Measurements from ENCODE around the gene CLK4. TPM values are rescaled to one million over a fixed set of nuclear protein-coding genes. Genes with fewer than 3 reads are reported as not detected.

CLK4 gene
- total and polyA plus RNA-seq, 2 experiments from 2014 or later = 15.3 to 18.1 TPM

DNA sequence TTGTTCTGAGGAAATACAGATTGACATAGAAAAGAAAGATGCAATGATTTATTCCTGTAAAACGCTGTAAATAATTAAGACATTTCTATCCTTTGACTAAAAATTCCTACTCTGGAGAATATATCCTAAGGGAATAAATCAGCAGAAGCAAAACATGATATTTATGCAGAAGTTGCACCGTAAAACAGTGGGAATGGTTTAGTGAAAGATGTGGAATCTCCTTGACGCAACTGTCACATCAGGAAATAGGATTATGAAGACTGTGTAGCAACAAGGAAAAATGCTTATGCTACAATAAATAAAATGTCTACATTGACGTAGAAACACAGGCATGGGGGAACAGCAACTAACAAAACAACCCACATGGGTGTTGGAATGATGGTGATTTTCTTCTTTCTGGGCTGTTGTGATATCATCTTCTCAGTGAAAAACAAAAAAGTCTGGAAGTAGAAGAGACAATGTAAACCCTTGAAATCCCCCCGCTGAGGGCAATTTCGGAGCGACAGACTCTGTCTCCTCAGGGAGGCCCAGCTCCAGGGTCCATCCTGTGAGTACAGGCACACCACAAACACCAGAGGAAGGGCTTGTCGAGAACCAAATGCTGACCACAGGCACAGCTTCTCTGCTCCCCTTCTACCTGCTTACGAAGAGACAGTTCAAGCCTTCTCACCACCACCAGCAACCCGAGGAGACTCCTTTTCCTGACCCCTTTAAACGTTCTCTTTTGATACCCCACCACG is 61.9 kb downstream of the CLK4 start:
- peak overlapping the region; percentile 28; the same call in 1 of the 2 replicates for H3K27ac Mint-ChIP-seq
- no peaks in the 10 kb centered on the region for H3K9me2 ChIP-seq (ENCODE audit: insufficient read depth)
- no peak for DNase-seq (ENCODE audit: low spot score)
- no peak for ATAC-seq
- no peak for TF ChIP-seq CREB1 (CRISPR knock-in tag; IDR thresholded peaks at IDR 0.05; ENCODE audit: low read depth)
- TF ChIP-seq EZH2phosphoT487 (IDR thresholded peaks at IDR 0.05; ENCODE audit: unreplicated experiment) = no peak
- TF ChIP-seq NANOG (IDR thresholded peaks at IDR 0.05; ENCODE audit: borderline replicate concordance) = no peak
- TF ChIP-seq EZH2 (IDR thresholded peaks at IDR 0.05; ENCODE audit: low read depth, unreplicated experiment) = no peak
- TF ChIP-seq, protein P1, sequence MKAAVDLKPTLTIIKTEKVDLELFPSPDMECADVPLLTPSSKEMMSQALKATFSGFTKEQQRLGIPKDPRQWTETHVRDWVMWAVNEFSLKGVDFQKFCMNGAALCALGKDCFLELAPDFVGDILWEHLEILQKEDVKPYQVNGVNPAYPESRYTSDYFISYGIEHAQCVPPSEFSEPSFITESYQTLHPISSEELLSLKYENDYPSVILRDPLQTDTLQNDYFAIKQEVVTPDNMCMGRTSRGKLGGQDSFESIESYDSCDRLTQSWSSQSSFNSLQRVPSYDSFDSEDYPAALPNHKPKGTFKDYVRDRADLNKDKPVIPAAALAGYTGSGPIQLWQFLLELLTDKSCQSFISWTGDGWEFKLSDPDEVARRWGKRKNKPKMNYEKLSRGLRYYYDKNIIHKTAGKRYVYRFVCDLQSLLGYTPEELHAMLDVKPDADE (IDR thresholded peaks at IDR 0.05) = no peak
- no peak for TF ChIP-seq POLR2AphosphoS5 (IDR thresholded peaks at IDR 0.05; ENCODE audit: low read depth)
- no peak for TF ChIP-seq ZNF331 (CRISPR knock-in tag; IDR thresholded peaks at IDR 0.05; ENCODE audit: low read depth)
- TF ChIP-seq, protein P2, sequence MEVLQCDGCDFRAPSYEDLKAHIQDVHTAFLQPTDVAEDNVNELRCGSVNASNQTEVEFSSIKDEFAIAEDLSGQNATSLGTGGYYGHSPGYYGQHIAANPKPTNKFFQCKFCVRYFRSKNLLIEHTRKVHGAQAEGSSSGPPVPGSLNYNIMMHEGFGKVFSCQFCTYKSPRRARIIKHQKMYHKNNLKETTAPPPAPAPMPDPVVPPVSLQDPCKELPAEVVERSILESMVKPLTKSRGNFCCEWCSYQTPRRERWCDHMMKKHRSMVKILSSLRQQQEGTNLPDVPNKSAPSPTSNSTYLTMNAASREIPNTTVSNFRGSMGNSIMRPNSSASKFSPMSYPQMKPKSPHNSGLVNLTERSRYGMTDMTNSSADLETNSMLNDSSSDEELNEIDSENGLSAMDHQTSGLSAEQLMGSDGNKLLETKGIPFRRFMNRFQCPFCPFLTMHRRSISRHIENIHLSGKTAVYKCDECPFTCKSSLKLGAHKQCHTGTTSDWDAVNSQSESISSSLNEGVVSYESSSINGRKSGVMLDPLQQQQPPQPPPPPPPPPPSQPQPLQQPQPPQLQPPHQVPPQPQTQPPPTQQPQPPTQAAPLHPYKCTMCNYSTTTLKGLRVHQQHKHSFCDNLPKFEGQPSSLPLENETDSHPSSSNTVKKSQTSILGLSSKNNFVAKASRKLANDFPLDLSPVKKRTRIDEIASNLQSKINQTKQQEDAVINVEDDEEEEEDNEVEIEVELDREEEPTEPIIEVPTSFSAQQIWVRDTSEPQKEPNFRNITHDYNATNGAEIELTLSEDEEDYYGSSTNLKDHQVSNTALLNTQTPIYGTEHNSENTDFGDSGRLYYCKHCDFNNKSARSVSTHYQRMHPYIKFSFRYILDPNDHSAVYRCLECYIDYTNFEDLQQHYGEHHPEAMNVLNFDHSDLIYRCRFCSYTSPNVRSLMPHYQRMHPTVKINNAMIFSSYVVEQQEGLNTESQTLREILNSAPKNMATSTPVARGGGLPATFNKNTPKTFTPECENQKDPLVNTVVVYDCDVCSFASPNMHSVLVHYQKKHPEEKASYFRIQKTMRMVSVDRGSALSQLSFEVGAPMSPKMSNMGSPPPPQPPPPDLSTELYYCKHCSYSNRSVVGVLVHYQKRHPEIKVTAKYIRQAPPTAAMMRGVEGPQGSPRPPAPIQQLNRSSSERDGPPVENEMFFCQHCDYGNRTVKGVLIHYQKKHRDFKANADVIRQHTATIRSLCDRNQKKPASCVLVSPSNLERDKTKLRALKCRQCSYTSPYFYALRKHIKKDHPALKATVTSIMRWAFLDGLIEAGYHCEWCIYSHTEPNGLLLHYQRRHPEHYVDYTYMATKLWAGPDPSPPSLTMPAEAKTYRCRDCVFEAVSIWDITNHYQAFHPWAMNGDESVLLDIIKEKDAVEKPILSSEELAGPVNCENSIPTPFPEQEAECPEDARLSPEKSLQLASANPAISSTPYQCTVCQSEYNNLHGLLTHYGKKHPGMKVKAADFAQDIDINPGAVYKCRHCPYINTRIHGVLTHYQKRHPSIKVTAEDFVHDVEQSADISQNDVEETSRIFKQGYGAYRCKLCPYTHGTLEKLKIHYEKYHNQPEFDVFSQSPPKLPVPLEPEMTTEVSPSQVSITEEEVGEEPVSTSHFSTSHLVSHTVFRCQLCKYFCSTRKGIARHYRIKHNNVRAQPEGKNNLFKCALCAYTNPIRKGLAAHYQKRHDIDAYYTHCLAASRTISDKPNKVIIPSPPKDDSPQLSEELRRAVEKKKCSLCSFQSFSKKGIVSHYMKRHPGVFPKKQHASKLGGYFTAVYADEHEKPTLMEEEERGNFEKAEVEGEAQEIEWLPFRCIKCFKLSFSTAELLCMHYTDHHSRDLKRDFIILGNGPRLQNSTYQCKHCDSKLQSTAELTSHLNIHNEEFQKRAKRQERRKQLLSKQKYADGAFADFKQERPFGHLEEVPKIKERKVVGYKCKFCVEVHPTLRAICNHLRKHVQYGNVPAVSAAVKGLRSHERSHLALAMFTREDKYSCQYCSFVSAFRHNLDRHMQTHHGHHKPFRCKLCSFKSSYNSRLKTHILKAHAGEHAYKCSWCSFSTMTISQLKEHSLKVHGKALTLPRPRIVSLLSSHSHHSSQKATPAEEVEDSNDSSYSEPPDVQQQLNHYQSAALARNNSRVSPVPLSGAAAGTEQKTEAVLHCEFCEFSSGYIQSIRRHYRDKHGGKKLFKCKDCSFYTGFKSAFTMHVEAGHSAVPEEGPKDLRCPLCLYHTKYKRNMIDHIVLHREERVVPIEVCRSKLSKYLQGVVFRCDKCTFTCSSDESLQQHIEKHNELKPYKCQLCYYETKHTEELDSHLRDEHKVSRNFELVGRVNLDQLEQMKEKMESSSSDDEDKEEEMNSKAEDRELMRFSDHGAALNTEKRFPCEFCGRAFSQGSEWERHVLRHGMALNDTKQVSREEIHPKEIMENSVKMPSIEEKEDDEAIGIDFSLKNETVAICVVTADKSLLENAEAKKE (CRISPR knock-in tag; IDR thresholded peaks at IDR 0.05) = no peak
- no peak for TF ChIP-seq JUNB (IDR thresholded peaks at IDR 0.05; ENCODE audit: unreplicated experiment)
- no peak for TF ChIP-seq ZNF114 (CRISPR knock-in tag; IDR thresholded peaks at IDR 0.05)
- TF ChIP-seq STAT1 (IDR thresholded peaks at IDR 0.05; ENCODE audit: unreplicated experiment) = no peak
- TF ChIP-seq, protein P3, sequence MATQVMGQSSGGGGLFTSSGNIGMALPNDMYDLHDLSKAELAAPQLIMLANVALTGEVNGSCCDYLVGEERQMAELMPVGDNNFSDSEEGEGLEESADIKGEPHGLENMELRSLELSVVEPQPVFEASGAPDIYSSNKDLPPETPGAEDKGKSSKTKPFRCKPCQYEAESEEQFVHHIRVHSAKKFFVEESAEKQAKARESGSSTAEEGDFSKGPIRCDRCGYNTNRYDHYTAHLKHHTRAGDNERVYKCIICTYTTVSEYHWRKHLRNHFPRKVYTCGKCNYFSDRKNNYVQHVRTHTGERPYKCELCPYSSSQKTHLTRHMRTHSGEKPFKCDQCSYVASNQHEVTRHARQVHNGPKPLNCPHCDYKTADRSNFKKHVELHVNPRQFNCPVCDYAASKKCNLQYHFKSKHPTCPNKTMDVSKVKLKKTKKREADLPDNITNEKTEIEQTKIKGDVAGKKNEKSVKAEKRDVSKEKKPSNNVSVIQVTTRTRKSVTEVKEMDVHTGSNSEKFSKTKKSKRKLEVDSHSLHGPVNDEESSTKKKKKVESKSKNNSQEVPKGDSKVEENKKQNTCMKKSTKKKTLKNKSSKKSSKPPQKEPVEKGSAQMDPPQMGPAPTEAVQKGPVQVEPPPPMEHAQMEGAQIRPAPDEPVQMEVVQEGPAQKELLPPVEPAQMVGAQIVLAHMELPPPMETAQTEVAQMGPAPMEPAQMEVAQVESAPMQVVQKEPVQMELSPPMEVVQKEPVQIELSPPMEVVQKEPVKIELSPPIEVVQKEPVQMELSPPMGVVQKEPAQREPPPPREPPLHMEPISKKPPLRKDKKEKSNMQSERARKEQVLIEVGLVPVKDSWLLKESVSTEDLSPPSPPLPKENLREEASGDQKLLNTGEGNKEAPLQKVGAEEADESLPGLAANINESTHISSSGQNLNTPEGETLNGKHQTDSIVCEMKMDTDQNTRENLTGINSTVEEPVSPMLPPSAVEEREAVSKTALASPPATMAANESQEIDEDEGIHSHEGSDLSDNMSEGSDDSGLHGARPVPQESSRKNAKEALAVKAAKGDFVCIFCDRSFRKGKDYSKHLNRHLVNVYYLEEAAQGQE (IDR thresholded peaks at IDR 0.05; ENCODE audit: unreplicated experiment) = no peak
- TF ChIP-seq, protein P4, sequence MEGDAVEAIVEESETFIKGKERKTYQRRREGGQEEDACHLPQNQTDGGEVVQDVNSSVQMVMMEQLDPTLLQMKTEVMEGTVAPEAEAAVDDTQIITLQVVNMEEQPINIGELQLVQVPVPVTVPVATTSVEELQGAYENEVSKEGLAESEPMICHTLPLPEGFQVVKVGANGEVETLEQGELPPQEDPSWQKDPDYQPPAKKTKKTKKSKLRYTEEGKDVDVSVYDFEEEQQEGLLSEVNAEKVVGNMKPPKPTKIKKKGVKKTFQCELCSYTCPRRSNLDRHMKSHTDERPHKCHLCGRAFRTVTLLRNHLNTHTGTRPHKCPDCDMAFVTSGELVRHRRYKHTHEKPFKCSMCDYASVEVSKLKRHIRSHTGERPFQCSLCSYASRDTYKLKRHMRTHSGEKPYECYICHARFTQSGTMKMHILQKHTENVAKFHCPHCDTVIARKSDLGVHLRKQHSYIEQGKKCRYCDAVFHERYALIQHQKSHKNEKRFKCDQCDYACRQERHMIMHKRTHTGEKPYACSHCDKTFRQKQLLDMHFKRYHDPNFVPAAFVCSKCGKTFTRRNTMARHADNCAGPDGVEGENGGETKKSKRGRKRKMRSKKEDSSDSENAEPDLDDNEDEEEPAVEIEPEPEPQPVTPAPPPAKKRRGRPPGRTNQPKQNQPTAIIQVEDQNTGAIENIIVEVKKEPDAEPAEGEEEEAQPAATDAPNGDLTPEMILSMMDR (conservative IDR thresholded peaks at IDR 0.05; ENCODE audit: low read depth in 2 of 2) = no peak
- H2AFZ ChIP-seq = no peak overlapping the region
- H3K36me3 ChIP-seq (ENCODE audit: insufficient read depth) = no peaks in the 10 kb centered on the region
- no peak overlapping the region for H3K4me3 ChIP-seq
- peaks cover 12% of the 10 kb centered on the region; the same call in 1 of the 2 replicates for H3F3A ChIP-seq (replicated peaks; ENCODE audit: low read depth)
- peak overlapping the region; percentile 65 for H3K4me2 ChIP-seq
- no peaks in the 10 kb centered on the region for H3K36me3 Mint-ChIP-seq (ENCODE audit: low read depth)
- H3K27me3 Mint-ChIP-seq (ENCODE audit: insufficient read depth, low read depth, poor library complexity) = peaks cover 6% of the 10 kb centered on the region
- peaks cover 2% of the 10 kb centered on the region; the same call in 1 of the 3 replicates for H3K9me3 Mint-ChIP-seq
- H4K20me1 ChIP-seq (replicated peaks; ENCODE audit: insufficient read depth) = no peaks in the 10 kb centered on the region
- no peaks in the 10 kb centered on the region for H3K27me3 ChIP-seq (ENCODE audit: insufficient read depth)
- no peak overlapping the region for H3K27ac ChIP-seq (ENCODE audit: low read depth)
- peaks cover 39% of the 10 kb centered on the region for H3K4me1 Mint-ChIP-seq
- H3K4me1 ChIP-seq (ENCODE audit: insufficient read depth) = peaks cover 37% of the 10 kb centered on the region
- peak overlapping the region; percentile 22; the same call in 1 of the 3 replicates for H3K4me3 Mint-ChIP-seq
- no peaks in the 10 kb centered on the region for H3K79me2 ChIP-seq (replicated peaks; ENCODE audit: insufficient read depth)

Measured in GM23338 (cell line).